ENCODE data around the gene OSTC. TPM values are rescaled to one million over a fixed set of nuclear protein-coding genes. Genes with fewer than 3 reads are reported as not detected.

The OSTC gene
- polyA plus RNA-seq, 1 donor (not counting 4 experiments of a cell fraction or from before 2014, with no cell fraction given): 147 TPM

DNA sequence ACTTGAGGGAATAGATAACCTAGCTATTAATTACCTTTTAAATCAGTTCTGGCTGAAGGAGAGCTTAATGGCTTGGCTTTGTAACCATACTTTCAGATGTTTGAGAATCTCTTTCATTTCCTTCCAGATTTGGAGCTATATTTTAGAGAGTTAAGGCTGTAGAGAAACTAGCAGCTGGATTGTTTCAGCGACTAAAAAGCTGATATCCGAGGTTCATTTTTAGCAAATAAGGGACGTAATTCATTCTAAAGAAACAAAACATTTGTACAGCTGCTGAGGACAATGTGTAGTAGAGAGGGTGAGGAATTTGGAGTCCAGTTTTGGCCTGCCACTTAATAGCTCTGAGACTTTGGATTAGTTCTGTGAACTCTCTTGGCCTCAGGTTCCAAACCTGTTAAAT lies 12.2 kb downstream of the OSTC start:
- dilution Hi-C loops (cut with MboI; ENCODE audit: extremely low pct_ligation_motif_present, low sequenced_read_pairs): no loop called here
- FAIRE-seq (no peak), DNase-seq (ENCODE audit: low read depth, low spot score) (no peak)
- Histone ChIP-seq H3K79me2 (ENCODE audit: control insufficient read depth, insufficient read depth, low read length) (peaks cover 21% of the 10 kb centered on the region), H3K9ac (ENCODE audit: control insufficient read depth, extremely low read depth, insufficient read depth, low read length) (no peak overlapping the region), H3K4me3 (ENCODE audit: control insufficient read depth in 2 of 3, extremely low read depth in 1 of 3, insufficient read depth in 2 of 3, low read depth in 1 of 3, low read length in 3 of 3) (no peak overlapping the region), H3K27me3 (ENCODE audit: control insufficient read depth, extremely low read depth, insufficient read depth, low read length) (no peaks in the 10 kb centered on the region), H4K20me1 (ENCODE audit: control insufficient read depth, extremely low read depth, insufficient read depth, low read length) (no peaks in the 10 kb centered on the region), H3K36me3 (ENCODE audit: control insufficient read depth in 2 of 2, extremely low read depth in 1 of 2, insufficient read depth in 2 of 2, low read length in 2 of 2) (peaks cover 8 to 24% of the 10 kb centered on the region in 2 experiments), H3K4me2 (ENCODE audit: control insufficient read depth, extremely low read depth, insufficient read depth, low read depth, low read length) (no peak overlapping the region), H3K27ac (ENCODE audit: control insufficient read depth, insufficient read depth, low read length) (no peak overlapping the region), H3K9me3 (ENCODE audit: control insufficient read depth, low read depth, low read length) (no peaks in the 10 kb centered on the region), H3K9me1 (ENCODE audit: control insufficient read depth, extremely low read depth, insufficient read depth, low read length) (no peaks in the 10 kb centered on the region), H2AFZ (ENCODE audit: control insufficient read depth, low read length) (no peak overlapping the region), H3K4me1 (ENCODE audit: control insufficient read depth, extremely low read depth, insufficient read depth, low read length) (no peaks in the 10 kb centered on the region)
- no peak for TF ChIP-seq EZH2 (IDR thresholded peaks at IDR 0.05; ENCODE audit: low read length)
- TF ChIP-seq, protein P1, sequence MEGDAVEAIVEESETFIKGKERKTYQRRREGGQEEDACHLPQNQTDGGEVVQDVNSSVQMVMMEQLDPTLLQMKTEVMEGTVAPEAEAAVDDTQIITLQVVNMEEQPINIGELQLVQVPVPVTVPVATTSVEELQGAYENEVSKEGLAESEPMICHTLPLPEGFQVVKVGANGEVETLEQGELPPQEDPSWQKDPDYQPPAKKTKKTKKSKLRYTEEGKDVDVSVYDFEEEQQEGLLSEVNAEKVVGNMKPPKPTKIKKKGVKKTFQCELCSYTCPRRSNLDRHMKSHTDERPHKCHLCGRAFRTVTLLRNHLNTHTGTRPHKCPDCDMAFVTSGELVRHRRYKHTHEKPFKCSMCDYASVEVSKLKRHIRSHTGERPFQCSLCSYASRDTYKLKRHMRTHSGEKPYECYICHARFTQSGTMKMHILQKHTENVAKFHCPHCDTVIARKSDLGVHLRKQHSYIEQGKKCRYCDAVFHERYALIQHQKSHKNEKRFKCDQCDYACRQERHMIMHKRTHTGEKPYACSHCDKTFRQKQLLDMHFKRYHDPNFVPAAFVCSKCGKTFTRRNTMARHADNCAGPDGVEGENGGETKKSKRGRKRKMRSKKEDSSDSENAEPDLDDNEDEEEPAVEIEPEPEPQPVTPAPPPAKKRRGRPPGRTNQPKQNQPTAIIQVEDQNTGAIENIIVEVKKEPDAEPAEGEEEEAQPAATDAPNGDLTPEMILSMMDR (optimal IDR thresholded peaks at IDR 0.05 in 1 of 3, IDR thresholded peaks at IDR 0.05 in 1 of 3, conservative IDR thresholded peaks at IDR 0.05 in 1 of 3; ENCODE audit: extremely low read depth in 1 of 3, insufficient read depth in 2 of 3, low read length in 3 of 3): no peak

DNA sequence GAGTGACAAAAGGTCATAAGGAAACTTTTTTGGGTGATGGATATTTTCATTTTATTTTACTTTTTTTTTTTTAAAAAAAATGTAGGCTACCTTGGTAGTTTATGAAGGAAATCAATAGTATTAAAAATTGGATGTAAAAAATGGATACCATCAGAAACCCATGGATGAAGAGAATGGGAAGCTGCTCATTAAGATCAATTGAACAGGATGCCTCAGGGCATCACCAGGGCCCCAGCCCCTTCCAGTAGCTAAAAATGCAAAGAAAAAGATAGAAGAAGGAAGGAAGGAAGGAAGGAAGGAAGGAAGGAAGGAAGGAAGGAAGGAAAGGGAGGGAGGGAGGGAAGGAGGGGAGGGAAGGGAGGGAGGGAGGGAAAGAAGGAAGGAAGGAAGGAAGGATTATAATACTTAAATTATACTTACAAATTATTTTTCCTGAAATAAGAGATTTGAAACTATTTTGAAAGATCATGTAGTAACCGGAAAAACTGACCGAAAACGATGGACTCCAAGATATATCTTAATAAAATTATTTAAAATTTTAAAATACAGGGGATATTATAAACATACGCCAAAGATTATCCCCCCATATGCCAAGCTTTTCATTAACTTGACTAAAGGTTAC lies 24.1 kb downstream of the OSTC start:
- Histone ChIP-seq H2AFZ (ENCODE audit: control insufficient read depth, low read length) (no peak overlapping the region), H4K20me1 (ENCODE audit: control insufficient read depth, extremely low read depth, insufficient read depth, low read length) (no peaks in the 10 kb centered on the region), H3K36me3 (ENCODE audit: control insufficient read depth in 2 of 2, extremely low read depth in 1 of 2, insufficient read depth in 2 of 2, low read length in 2 of 2) (peaks cover 0 to 4% of the 10 kb centered on the region in 2 experiments), H3K4me1 (ENCODE audit: control insufficient read depth, extremely low read depth, insufficient read depth, low read length) (no peaks in the 10 kb centered on the region), H3K27me3 (ENCODE audit: control insufficient read depth, extremely low read depth, insufficient read depth, low read length) (no peaks in the 10 kb centered on the region), H3K79me2 (ENCODE audit: control insufficient read depth, insufficient read depth, low read length) (no peaks in the 10 kb centered on the region), H3K9me1 (ENCODE audit: control insufficient read depth, extremely low read depth, insufficient read depth, low read length) (no peaks in the 10 kb centered on the region), H3K4me3 (ENCODE audit: control insufficient read depth in 2 of 3, extremely low read depth in 1 of 3, insufficient read depth in 2 of 3, low read depth in 1 of 3, low read length in 3 of 3) (no peak overlapping the region), H3K27ac (ENCODE audit: control insufficient read depth, insufficient read depth, low read length) (no peak overlapping the region), H3K4me2 (ENCODE audit: control insufficient read depth, extremely low read depth, insufficient read depth, low read depth, low read length) (no peak overlapping the region), H3K9me3 (ENCODE audit: control insufficient read depth, low read depth, low read length) (no peaks in the 10 kb centered on the region), H3K9ac (ENCODE audit: control insufficient read depth, extremely low read depth, insufficient read depth, low read length) (no peak overlapping the region)
- TF ChIP-seq EZH2 (IDR thresholded peaks at IDR 0.05; ENCODE audit: low read length): no peak
- FAIRE-seq (no peak), DNase-seq (ENCODE audit: low read depth, low spot score) (no peak)
- dilution Hi-C loops (cut with MboI; ENCODE audit: extremely low pct_ligation_motif_present, low sequenced_read_pairs): no loop called here

DNA sequence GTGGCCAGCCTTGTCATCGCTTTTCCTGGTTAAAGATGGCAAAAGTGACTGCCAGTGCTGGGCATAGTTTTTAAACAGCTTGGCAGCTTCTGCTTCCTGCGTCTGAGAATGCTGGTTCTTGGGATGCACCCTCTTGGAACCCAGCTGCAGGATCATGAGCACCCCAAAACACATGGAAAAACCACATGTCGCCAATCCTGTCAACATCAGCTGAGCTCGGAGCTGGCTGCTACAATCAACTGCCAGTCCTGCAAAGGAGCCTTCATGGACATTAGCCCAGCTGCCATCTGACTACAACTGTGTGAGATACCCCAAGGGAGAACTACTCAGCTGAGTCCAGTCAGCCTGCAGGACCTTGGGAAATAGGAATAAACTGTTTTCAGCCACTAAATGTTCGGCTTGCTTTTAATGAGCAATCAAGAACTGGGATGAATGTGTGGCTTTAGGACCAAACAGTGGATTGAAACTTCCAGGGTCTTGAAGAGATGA lies 31.0 kb downstream of the OSTC start:
- Histone ChIP-seq H3K9me1 (ENCODE audit: control insufficient read depth, extremely low read depth, insufficient read depth, low read length) (no peaks in the 10 kb centered on the region), H3K27me3 (ENCODE audit: control insufficient read depth, extremely low read depth, insufficient read depth, low read length) (no peaks in the 10 kb centered on the region), H3K9ac (ENCODE audit: control insufficient read depth, extremely low read depth, insufficient read depth, low read length) (no peak overlapping the region), H3K4me3 (ENCODE audit: control insufficient read depth in 2 of 3, extremely low read depth in 1 of 3, insufficient read depth in 2 of 3, low read depth in 1 of 3, low read length in 3 of 3) (no peak overlapping the region), H2AFZ (ENCODE audit: control insufficient read depth, low read length) (no peak overlapping the region), H3K79me2 (ENCODE audit: control insufficient read depth, insufficient read depth, low read length) (no peaks in the 10 kb centered on the region), H3K4me2 (ENCODE audit: control insufficient read depth, extremely low read depth, insufficient read depth, low read depth, low read length) (no peak overlapping the region), H3K4me1 (ENCODE audit: control insufficient read depth, extremely low read depth, insufficient read depth, low read length) (no peaks in the 10 kb centered on the region), H4K20me1 (ENCODE audit: control insufficient read depth, extremely low read depth, insufficient read depth, low read length) (no peaks in the 10 kb centered on the region), H3K36me3 (ENCODE audit: control insufficient read depth in 2 of 2, extremely low read depth in 1 of 2, insufficient read depth in 2 of 2, low read length in 2 of 2) (peaks cover 0 to 4% of the 10 kb centered on the region in 2 experiments), H3K9me3 (ENCODE audit: control insufficient read depth, low read depth, low read length) (no peaks in the 10 kb centered on the region), H3K27ac (ENCODE audit: control insufficient read depth, insufficient read depth, low read length) (no peak overlapping the region)
- DNase-seq (ENCODE audit: low read depth, low spot score): no peak
- dilution Hi-C loops (cut with MboI; ENCODE audit: extremely low pct_ligation_motif_present, low sequenced_read_pairs): no loop called here
- FAIRE-seq: no peak
- no peak for TF ChIP-seq EZH2 (IDR thresholded peaks at IDR 0.05; ENCODE audit: low read length)
- TF ChIP-seq, protein P1 (optimal IDR thresholded peaks at IDR 0.05 in 1 of 3, IDR thresholded peaks at IDR 0.05 in 1 of 3, conservative IDR thresholded peaks at IDR 0.05 in 1 of 3; ENCODE audit: extremely low read depth in 1 of 3, insufficient read depth in 2 of 3, low read length in 3 of 3): no peak
